ENCODE data around the gene HPDL. TPM values are rescaled to one million over a fixed set of nuclear protein-coding genes. Genes with fewer than 3 reads are reported as not detected.
"Not testable (repeated sequence)": the region's sequence is repeated elsewhere in the genome, so short reads cannot be mapped to it uniquely, and the experiment has no call there.

Gene HPDL
- 10 to 100 TPM; 12.7 to 17.9 TPM for total RNA-seq

- CTCF ChIA-PET: interaction anchor here (0.5 to 2.3 kb wide), 11 partner anchors 8 to 277 kb away, joined by 3 to 14 read pairs (median 4); partner anchors contain the start of genes MUTYH, TESK2 and TOE1
- Mint-ChIP-seq H3K36me3 (ENCODE audit: low read depth) (peaks cover 25% of the 10 kb centered on the region), H3K9me3 (ENCODE audit: low read depth) (no peaks in the 10 kb centered on the region), H3K27me3 (no peaks in the 10 kb centered on the region), H3K27ac (peak within 1 kb of the TSS; percentile 80), H3K4me3 (peak within 1 kb of the TSS; percentile 82), H3K4me1 (peaks cover 23% of the 10 kb centered on the region)
- intact Hi-C loops (cut with DNase I, micrococcal nuclease): loop anchor here (1.0 kb wide), 3 partner anchors 12 to 315 kb away; partner anchors contain the start of gene UROD (in 1 of the 2)
- ATAC-seq (peak; percentile 87), DNase-seq (peak; percentile 84)
- POLR2A ChIA-PET: interaction anchor here (0.6 to 3.9 kb wide), 12 partner anchors 13 to 605 kb away, joined by 3 to 36 read pairs (median 4); partner anchors contain the start of genes GPBP1L1, HECTD3, MUTYH and PLK3
Measured at GRCh38 chr1:45326627-45327623, at the start of gene HPDL. TSS of gene HPDL (plus strand) at chr1:45326895. CDS start at chr1:45327149, 254 bp downstream.

GRCh38 chr1:45282351-45282750, 44.3 kb upstream of the HPDL start:
- H3K36me3 Mint-ChIP-seq (ENCODE audit: low read depth): no peaks in the 10 kb centered on the region
- POLR2A ChIA-PET: interaction anchor here (0.6 to 0.7 kb wide), 2 partner anchors 494 to 1065 kb away, joined by 3 to 5 read pairs; partner anchors contain the start of gene BEST4
- peaks cover 3% of the 10 kb centered on the region for H3K27me3 Mint-ChIP-seq
- DNase-seq: no peak
- H3K4me3 Mint-ChIP-seq: no peak overlapping the region
- ATAC-seq: no peak
- CTCF ChIA-PET: interaction anchor here (0.6 to 2.3 kb wide), 5 partner anchors 17 to 268 kb away, joined by 3 to 7 read pairs (median 3); no protein-coding TSS in a partner anchor
- no peaks in the 10 kb centered on the region for H3K4me1 Mint-ChIP-seq
- H3K27ac Mint-ChIP-seq: no peak overlapping the region
- intact Hi-C loops (cut with DNase I, micrococcal nuclease): no loop called here
- H3K9me3 Mint-ChIP-seq (ENCODE audit: low read depth): no peaks in the 10 kb centered on the region

GRCh38 chr1:45284858-45285257, 41.8 kb upstream of the HPDL start:
- ATAC-seq; intact Hi-C loops (cut with DNase I, micrococcal nuclease); H3K9me3 Mint-ChIP-seq (ENCODE audit: low read depth); CTCF ChIA-PET; H3K4me1 Mint-ChIP-seq; H3K36me3 Mint-ChIP-seq (ENCODE audit: low read depth); H3K27ac Mint-ChIP-seq; H3K4me3 Mint-ChIP-seq; H3K27me3 Mint-ChIP-seq; DNase-seq; POLR2A ChIA-PET: not testable (repeated sequence)

GRCh38 chr1:45286521-45286920, 40.2 kb upstream of the HPDL start:
- ATAC-seq; H3K9me3 Mint-ChIP-seq (ENCODE audit: low read depth); H3K4me1 Mint-ChIP-seq; H3K4me3 Mint-ChIP-seq; H3K27ac Mint-ChIP-seq; intact Hi-C loops (cut with DNase I, micrococcal nuclease); H3K27me3 Mint-ChIP-seq; H3K36me3 Mint-ChIP-seq (ENCODE audit: low read depth); DNase-seq; CTCF ChIA-PET; POLR2A ChIA-PET: not testable (repeated sequence)

GRCh38 chr1:45291002-45291401, 35.7 kb upstream of the HPDL start:
- H3K27ac Mint-ChIP-seq; intact Hi-C loops (cut with DNase I, micrococcal nuclease); H3K4me3 Mint-ChIP-seq; H3K4me1 Mint-ChIP-seq; ATAC-seq; DNase-seq; H3K27me3 Mint-ChIP-seq; H3K9me3 Mint-ChIP-seq (ENCODE audit: low read depth); H3K36me3 Mint-ChIP-seq (ENCODE audit: low read depth): not testable (repeated sequence)
- CTCF ChIA-PET: interaction anchor here (2.4 kb wide), 1 partner anchor 10 kb away, joined by 16 read pairs; no protein-coding TSS in a partner anchor
- POLR2A ChIA-PET: interaction anchor here (0.7 kb wide), 1 partner anchor 422 kb away, joined by 4 read pairs; no protein-coding TSS in a partner anchor

- Mint-ChIP-seq H3K4me3 (no peak overlapping the region), H3K27ac (no peak overlapping the region), H3K36me3 (ENCODE audit: low read depth) (no peaks in the 10 kb centered on the region), H3K27me3 (no peaks in the 10 kb centered on the region), H3K4me1 (no peaks in the 10 kb centered on the region), H3K9me3 (ENCODE audit: low read depth) (no peaks in the 10 kb centered on the region)
- POLR2A ChIA-PET: interaction anchor here (0.7 kb wide), 1 partner anchor 423 kb away, joined by 4 read pairs; no protein-coding TSS in a partner anchor
- intact Hi-C loops (cut with DNase I, micrococcal nuclease): no loop called here
- CTCF ChIA-PET: interaction anchor here (2.0 to 2.4 kb wide), 2 partner anchors 9 to 274 kb away, joined by 6 to 16 read pairs; no protein-coding TSS in a partner anchor
- DNase-seq (no peak), ATAC-seq (no peak)
Measured at GRCh38 chr1:45291716-45292115, 35.0 kb upstream of the HPDL start.

GRCh38 chr1:45297666-45298356, 28.9 kb upstream of the HPDL start:
- Mint-ChIP-seq H3K4me1 (peaks cover 12% of the 10 kb centered on the region), H3K4me3 (no peak overlapping the region), H3K27ac (no peak overlapping the region), H3K27me3 (no peaks in the 10 kb centered on the region), H3K9me3 (ENCODE audit: low read depth) (no peaks in the 10 kb centered on the region), H3K36me3 (ENCODE audit: low read depth) (no peaks in the 10 kb centered on the region)
- CTCF ChIA-PET: interaction anchor here (0.8 to 12.1 kb wide), 3 partner anchors 13 to 282 kb away, joined by 4 to 255 read pairs (median 4); partner anchors contain the start of genes HECTD3 and UROD
- intact Hi-C loops (cut with DNase I, micrococcal nuclease): no loop called here
- POLR2A ChIA-PET: no interaction called here
- ATAC-seq (no peak), DNase-seq (no peak)

GRCh38 chr1:45299296-45299695, 27.4 kb upstream of the HPDL start:
- ChIA-PET CTCF (interaction anchor here (0.7 to 12.1 kb wide), 12 partner anchors 7 to 1253 kb away, joined by 3 to 255 read pairs (median 4); partner anchors contain the start of genes HECTD3 and UROD), POLR2A (interaction anchor here (1.2 kb wide), 1 partner anchor 289 kb away, joined by 3 read pairs; the partner anchor contains the start of gene HECTD3)
- ATAC-seq (no peak), DNase-seq (no peak)
- intact Hi-C loops (cut with DNase I, micrococcal nuclease): no loop called here
- Mint-ChIP-seq H3K9me3 (ENCODE audit: low read depth) (no peaks in the 10 kb centered on the region), H3K4me3 (no peak overlapping the region), H3K36me3 (ENCODE audit: low read depth) (no peaks in the 10 kb centered on the region), H3K27ac (no peak overlapping the region), H3K27me3 (no peaks in the 10 kb centered on the region), H3K4me1 (peaks cover 15% of the 10 kb centered on the region)

GRCh38 chr1:45299981-45300668, 26.6 kb upstream of the HPDL start:
- ATAC-seq (peak; percentile 9), DNase-seq (peak; percentile 51)
- CTCF ChIA-PET: interaction anchor here (0.5 to 12.1 kb wide), 19 partner anchors 8 to 1253 kb away, joined by 3 to 255 read pairs (median 3); partner anchors contain the start of genes HECTD3 and UROD
- no peak overlapping the region for H3K4me3 Mint-ChIP-seq
- no peaks in the 10 kb centered on the region for H3K9me3 Mint-ChIP-seq (ENCODE audit: low read depth)
- H3K27ac Mint-ChIP-seq: no peak overlapping the region
- POLR2A ChIA-PET: interaction anchor here (0.8 kb wide), 1 partner anchor 286 kb away, joined by 3 read pairs; no protein-coding TSS in a partner anchor
- intact Hi-C loops (cut with DNase I, micrococcal nuclease): loop anchor here (1.0 to 10.0 kb wide), 9 partner anchors 93 to 945 kb away; partner anchors contain the start of genes ZSWIM5 (in 2 of the 2), BTBD19 (in 1 of the 2), DYNLT4 (in 1 of the 2) and ERI3 (in 1 of the 2)
- no peaks in the 10 kb centered on the region for H3K36me3 Mint-ChIP-seq (ENCODE audit: low read depth)
- no peaks in the 10 kb centered on the region for H3K27me3 Mint-ChIP-seq
- peaks cover 23% of the 10 kb centered on the region for H3K4me1 Mint-ChIP-seq

- DNase-seq: no peak
- H3K4me3 Mint-ChIP-seq: no peak overlapping the region
- POLR2A ChIA-PET: no interaction called here
Measured at GRCh38 chr1:45300669-45300997, 26.1 kb upstream of the HPDL start.

More at GRCh38 chr1:45300669-45300997, 26.1 kb upstream of the HPDL start:
- CTCF ChIA-PET: interaction anchor here (0.5 to 12.1 kb wide), 12 partner anchors 9 to 285 kb away, joined by 3 to 255 read pairs (median 3); partner anchors contain the start of genes HECTD3 and UROD
- no peaks in the 10 kb centered on the region for H3K27me3 Mint-ChIP-seq
- intact Hi-C loops (cut with DNase I, micrococcal nuclease): loop anchor here (1.0 to 10.0 kb wide), 9 partner anchors 93 to 946 kb away; partner anchors contain the start of genes ZSWIM5 (in 2 of the 2), BTBD19 (in 1 of the 2), DYNLT4 (in 1 of the 2) and ERI3 (in 1 of the 2)
- no peaks in the 10 kb centered on the region for H3K9me3 Mint-ChIP-seq (ENCODE audit: low read depth)
- no peak overlapping the region for H3K27ac Mint-ChIP-seq
- no peak for ATAC-seq
- no peaks in the 10 kb centered on the region for H3K36me3 Mint-ChIP-seq (ENCODE audit: low read depth)
- H3K4me1 Mint-ChIP-seq: peaks cover 28% of the 10 kb centered on the region

All from activated CD4-positive, alpha-beta T cell treated with anti-CD3 and anti-CD28 coated beads for 36 hours (primary cell).